Measurements from ENCODE around the gene SLC25A17. TPM values are rescaled to one million over a fixed set of nuclear protein-coding genes. Genes with fewer than 3 reads are reported as not detected.

SLC25A17 gene
- total and polyA plus RNA-seq, 2 donors (not counting 1 experiment from before 2014, with no cell fraction given) = 12.9 to 28.7 TPM

- Histone ChIP-seq H3K4me3 (replicated peaks in 1 of 4; ENCODE audit: control extremely low read depth in 1 of 4, insufficient read depth in 1 of 4, low read depth in 3 of 4, low read length in 4 of 4) (no peak overlapping the region), H3K36me3 (ENCODE audit: control insufficient read depth, insufficient read depth, low read length) (no peaks in the 10 kb centered on the region), H3K9ac (ENCODE audit: insufficient read depth, low read length) (no peak overlapping the region), H3K9me3 (ENCODE audit: control insufficient read depth, insufficient read depth, low read depth, low read length) (no peaks in the 10 kb centered on the region), H3K4me1 (ENCODE audit: control insufficient read depth, extremely low read depth, insufficient read depth, low read length) (no peaks in the 10 kb centered on the region), H2AFZ (ENCODE audit: low read length) (no peak overlapping the region), H3K27ac (ENCODE audit: insufficient read depth, low read length) (no peak overlapping the region), H3K79me2 (ENCODE audit: control insufficient read depth, insufficient read depth, low read length) (no peaks in the 10 kb centered on the region), H3K27me3 (ENCODE audit: control insufficient read depth, insufficient read depth, low read length) (no peaks in the 10 kb centered on the region), H3K4me2 (ENCODE audit: extremely low read depth, insufficient read depth, low read length) (no peak overlapping the region), H4K20me1 (ENCODE audit: control insufficient read depth, extremely low read depth, insufficient read depth, low read length) (no peaks in the 10 kb centered on the region)
- DNase-seq (ENCODE audit: low read depth in 2 of 2) = no peak
- TF ChIP-seq CTCF (conservative IDR thresholded peaks at IDR 0.05 in 1 of 2, IDR thresholded peaks at IDR 0.05 in 1 of 2; ENCODE audit: low read depth in 1 of 2, low read length in 2 of 2) (no peak), EZH2 (IDR thresholded peaks at IDR 0.05; ENCODE audit: low read length, missing control alignments) (no peak)
Observed at GRCh38 chr22:40792451-40792850, 26.7 kb downstream of the SLC25A17 start.

GRCh38 chr22:40791241-40791640 is 27.9 kb downstream of the SLC25A17 start:
- peak in 1 of 2 donors; percentile 58 for DNase-seq (ENCODE audit: low read depth in 2 of 2)
- TF ChIP-seq EZH2 (IDR thresholded peaks at IDR 0.05; ENCODE audit: low read length, missing control alignments) = no peak
- no peak for TF ChIP-seq CTCF (conservative IDR thresholded peaks at IDR 0.05 in 1 of 2, IDR thresholded peaks at IDR 0.05 in 1 of 2; ENCODE audit: low read depth in 1 of 2, low read length in 2 of 2)
- Histone ChIP-seq H3K27ac (ENCODE audit: insufficient read depth, low read length) (no peak overlapping the region), H4K20me1 (ENCODE audit: control insufficient read depth, extremely low read depth, insufficient read depth, low read length) (no peaks in the 10 kb centered on the region), H3K4me2 (ENCODE audit: extremely low read depth, insufficient read depth, low read length) (no peak overlapping the region), H3K27me3 (ENCODE audit: control insufficient read depth, insufficient read depth, low read length) (no peaks in the 10 kb centered on the region), H3K36me3 (ENCODE audit: control insufficient read depth, insufficient read depth, low read length) (peaks cover 2% of the 10 kb centered on the region), H3K79me2 (ENCODE audit: control insufficient read depth, insufficient read depth, low read length) (no peaks in the 10 kb centered on the region), H3K4me3 (replicated peaks in 1 of 4; ENCODE audit: control extremely low read depth in 1 of 4, insufficient read depth in 1 of 4, low read depth in 3 of 4, low read length in 4 of 4) (no peak overlapping the region), H3K4me1 (ENCODE audit: control insufficient read depth, extremely low read depth, insufficient read depth, low read length) (no peaks in the 10 kb centered on the region), H3K9ac (ENCODE audit: insufficient read depth, low read length) (no peak overlapping the region), H3K9me3 (ENCODE audit: control insufficient read depth, insufficient read depth, low read depth, low read length) (no peaks in the 10 kb centered on the region), H2AFZ (ENCODE audit: low read length) (no peak overlapping the region)

- Histone ChIP-seq H3K9me3 (ENCODE audit: control insufficient read depth, insufficient read depth, low read depth, low read length) (no peaks in the 10 kb centered on the region), H3K27ac (ENCODE audit: insufficient read depth, low read length) (no peak overlapping the region), H3K4me3 (replicated peaks in 1 of 4; ENCODE audit: control extremely low read depth in 1 of 4, insufficient read depth in 1 of 4, low read depth in 3 of 4, low read length in 4 of 4) (no peak overlapping the region), H3K36me3 (ENCODE audit: control insufficient read depth, insufficient read depth, low read length) (peaks cover 2% of the 10 kb centered on the region), H3K27me3 (ENCODE audit: control insufficient read depth, insufficient read depth, low read length) (no peaks in the 10 kb centered on the region), H4K20me1 (ENCODE audit: control insufficient read depth, extremely low read depth, insufficient read depth, low read length) (no peaks in the 10 kb centered on the region), H3K4me2 (ENCODE audit: extremely low read depth, insufficient read depth, low read length) (no peak overlapping the region), H2AFZ (ENCODE audit: low read length) (no peak overlapping the region), H3K79me2 (ENCODE audit: control insufficient read depth, insufficient read depth, low read length) (no peaks in the 10 kb centered on the region), H3K9ac (ENCODE audit: insufficient read depth, low read length) (no peak overlapping the region), H3K4me1 (ENCODE audit: control insufficient read depth, extremely low read depth, insufficient read depth, low read length) (no peaks in the 10 kb centered on the region)
- DNase-seq (ENCODE audit: low read depth in 2 of 2) = no peak
- TF ChIP-seq CTCF (conservative IDR thresholded peaks at IDR 0.05 in 1 of 2, IDR thresholded peaks at IDR 0.05 in 1 of 2; ENCODE audit: low read depth in 1 of 2, low read length in 2 of 2) (no peak), EZH2 (IDR thresholded peaks at IDR 0.05; ENCODE audit: low read length, missing control alignments) (no peak)
Observed at GRCh38 chr22:40789131-40789530, 30.0 kb downstream of the SLC25A17 start.

All from fibroblast of lung (primary cell).